Hematopoietic multipotent progenitor cell (in vitro differentiated cells): Measurements from ENCODE around the gene UBXN11. TPM values are rescaled to one million over a fixed set of nuclear protein-coding genes. Genes with fewer than 3 reads are reported as not detected.

Experiments used
- total RNA-seq: library from RNA; depleted of rRNA; stranded (reverse); fragments of >200 nt; gene quantifications from one replicate; pipeline ENCODE4 v1.2.3, GENCODE V29; 2012

UBXN11 gene
- total RNA-seq, 1 donor: 18.6 TPM

Other genes starting within 250 kb of the UBXN11 start
- not detected for gene TRIM63, start 239.0 kb downstream of the UBXN11 start, total RNA-seq
- gene PDIK1L, start 194.8 kb downstream of the UBXN11 start, total RNA-seq: 8.6 TPM
- 0.81 TPM for gene FAM110D, start 147.6 kb downstream of the UBXN11 start, total RNA-seq
- not detected for gene C1orf232, start 137.7 kb downstream of the UBXN11 start, total RNA-seq
- gene ZNF593, start 136.7 kb downstream of the UBXN11 start, total RNA-seq: 55.2 TPM
- not detected for gene ZNF593OS, start 134.8 kb downstream of the UBXN11 start, total RNA-seq
- gene CNKSR1, start 129.1 kb downstream of the UBXN11 start, total RNA-seq: 5.9 TPM
- not detected for gene CATSPER4, start 116.0 kb downstream of the UBXN11 start, total RNA-seq
- 29.4 TPM for gene CEP85, start 72.4 kb downstream of the UBXN11 start, total RNA-seq
- 77.0 TPM for gene SH3BGRL3, start 26.6 kb downstream of the UBXN11 start, total RNA-seq
- gene CD52, start 11.3 kb upstream of the UBXN11 start, total RNA-seq: 227 TPM
- under 0.01 TPM for gene CRYBG2, start 47.5 kb upstream of the UBXN11 start, total RNA-seq
- 0.27 TPM for gene ZNF683, start 66.1 kb upstream of the UBXN11 start, total RNA-seq
- under 0.01 TPM for gene LIN28A, start 104.2 kb upstream of the UBXN11 start, total RNA-seq
- 27.2 TPM for gene DHDDS, start 125.7 kb upstream of the UBXN11 start, total RNA-seq
- 187 TPM for gene HMGN2, start 165.8 kb upstream of the UBXN11 start, total RNA-seq
- 90.5 TPM for gene RPS6KA1, start 223.1 kb upstream of the UBXN11 start, total RNA-seq